Body of pancreas (tissue), 4 donors: ENCODE data around the gene CNTD1. TPM values are rescaled to one million over a fixed set of nuclear protein-coding genes. Genes with fewer than 3 reads are reported as not detected.

Experiments
- ATAC-seq: fragments of 150-250 bp; one replicate; pipeline ENCODE4 v1.9.1; 2016
- DNase-seq, 4 donors: peaks; one replicate each; pipeline ENCODE4 v3.0.0-alpha.2; 2019
- H3K27ac ChIP-seq, 4 donors: fragments of 200-600 bp; sonication (generic); 1 replicate in 3 of 4; 2 replicates in 1 of 4; pipeline versions ENCODE4 v1.5.1 to v1.6.1; 2016 to 2019; ENCODE audit warnings: mild to moderate bottlenecking in 1 of 4, mixed read lengths in 1 of 4, moderate library complexity in 1 of 4
- H3K27me3 ChIP-seq, 2 donors: fragments of 200-600 bp; sonication (generic); one replicate each; pipeline ENCODE4 v1.6.0; 2016; ENCODE audit warnings: mild to moderate bottlenecking in 1 of 2
- H3K36me3 ChIP-seq, 2 donors: fragments of 200-600 bp; sonication (generic); replicated peaks in 1 of 2; 2 replicates each; pipeline ENCODE4 v1.5.1; 2016; ENCODE audit warnings: low read depth in 2 of 2; ENCODE audit not compliant: insufficient read depth in 1 of 2
- H3K4me1 ChIP-seq: fragments of 200-600 bp; sonication (generic); one replicate; pipeline ENCODE4 v1.6.0; 2016
- H3K4me3 ChIP-seq, 2 donors: fragments of 200-600 bp; sonication (generic); 1 replicate in 1 of 2; 2 replicates in 1 of 2; pipeline ENCODE4 v1.5.1; 2016 to 2019
- H3K9me3 ChIP-seq, 3 donors: fragments of 200-600 bp; sonication (generic); 1 replicate in 2 of 3; 2 replicates in 1 of 3; pipeline ENCODE4 v1.5.1; 2016
- CTCF ChIP-seq, 7 experiments: fragments of 450-650 bp in 4 of 7; fragments of 200-600 bp in 3 of 7; sonication (generic) in 3 of 7; IDR thresholded peaks; one replicate each; pipeline ENCODE4 v1.5.1; 2016 to 2019; ENCODE audit warnings: antibody characterized with exemption in 7 of 7
- POLR2A ChIP-seq, 3 donors: fragments of 450-650 bp; IDR thresholded peaks; one replicate each; pipeline ENCODE4 v1.6.1; 2016; ENCODE audit warnings: antibody characterized with exemption in 3 of 3, mild to moderate bottlenecking in 2 of 3
- WGBS, 2 donors: methylation state at CpG; one replicate each; pipeline ENCODE4 v1.1.5; 2017; 5-methylcytosine and 5-hydroxymethylcytosine counted together
- intact Hi-C: fragments of 100-400 bp; cut with DNase I; formaldehyde crosslinking; loops from one replicate; pipeline ENCODE4 v1.15.1; 2023
- total RNA-seq, 2 donors: library from RNA; depleted of rRNA; stranded (reverse); fragments of >200 nt; gene quantifications; one replicate each; pipeline ENCODE4 v1.1.0, GENCODE V29; 2016

Gene CNTD1
- total RNA-seq, 2 donors from 2014 or later: not detected

GRCh38 chr17:42814633-42815399, 16.2 kb downstream of the CNTD1 start:
- DNase-seq (no peak), ATAC-seq (no peak)
- TF ChIP-seq POLR2A (IDR thresholded peaks at IDR 0.05) (no peak), CTCF (IDR thresholded peaks at IDR 0.05) (no peak)
- Histone ChIP-seq H3K36me3 (peaks cover 28 to 50% of the 10 kb centered on the region in 2 donors), H3K27me3 (no peaks in the 10 kb centered on the region), H3K27ac (no peak overlapping the region), H3K4me3 (no peak overlapping the region), H3K4me1 (no peaks in the 10 kb centered on the region), H3K9me3 (no peaks in the 10 kb centered on the region)
- WGBS, 2 donors: 64 to 82% methylated on average over 8 of the region's 8 CpGs
- intact Hi-C loops: no loop called here

GRCh38 chr17:42817866-42818265, 19.2 kb downstream of the CNTD1 start:
- Histone ChIP-seq H3K9me3 (no peaks in the 10 kb centered on the region), H3K4me1 (peaks cover 12% of the 10 kb centered on the region), H3K27ac (no peak overlapping the region), H3K27me3 (no peaks in the 10 kb centered on the region), H3K36me3 (peaks cover 28 to 51% of the 10 kb centered on the region in 2 donors), H3K4me3 (no peak overlapping the region)
- DNase-seq (no peak), ATAC-seq (no peak)
- 46 to 68% methylated on average over 1 of the region's 1 CpG for WGBS, 2 donors
- TF ChIP-seq POLR2A (IDR thresholded peaks at IDR 0.05) (no peak), CTCF (IDR thresholded peaks at IDR 0.05) (no peak)
- intact Hi-C loops: no loop called here

GRCh38 chr17:42818379-42818778, 19.7 kb downstream of the CNTD1 start:
- Histone ChIP-seq H3K4me1 (peaks cover 17% of the 10 kb centered on the region), H3K27ac (no peak overlapping the region), H3K36me3 (peaks cover 28 to 47% of the 10 kb centered on the region in 2 donors), H3K27me3 (no peaks in the 10 kb centered on the region), H3K4me3 (no peak overlapping the region), H3K9me3 (no peaks in the 10 kb centered on the region)
- WGBS, 2 donors: 75 to 86% methylated on average over 5 of the region's 5 CpGs
- no peak for TF ChIP-seq CTCF (IDR thresholded peaks at IDR 0.05)
- TF ChIP-seq POLR2A (IDR thresholded peaks at IDR 0.05): no peak
- no peak for DNase-seq
- no peak for ATAC-seq
- intact Hi-C loops: no loop called here

GRCh38 chr17:42819939-42820535, 21.4 kb downstream of the CNTD1 start:
- H3K27me3 ChIP-seq: no peaks in the 10 kb centered on the region
- ATAC-seq (no peak), DNase-seq (peak; percentile 51 to 78 (median 72))
- intact Hi-C loops: loop anchor here (10.0 kb wide), 1 partner anchor 95 kb away; no protein-coding TSS in a partner anchor
- 9 to 32% methylated on average over 2 of the region's 2 CpGs for WGBS, 2 donors
- H3K27ac ChIP-seq: no peak overlapping the region
- H3K4me3 ChIP-seq: no peak overlapping the region
- TF ChIP-seq CTCF (IDR thresholded peaks at IDR 0.05): peak; percentile 28 to 60 (median 52)
- no peak for TF ChIP-seq POLR2A (IDR thresholded peaks at IDR 0.05)
- peaks cover 21 to 40% of the 10 kb centered on the region in 2 donors for H3K36me3 ChIP-seq
- no peaks in the 10 kb centered on the region for H3K9me3 ChIP-seq
- H3K4me1 ChIP-seq: peaks cover 24% of the 10 kb centered on the region
